ENCODE measurements around the gene SH3GL3.

Gene SH3GL3

DNA sequence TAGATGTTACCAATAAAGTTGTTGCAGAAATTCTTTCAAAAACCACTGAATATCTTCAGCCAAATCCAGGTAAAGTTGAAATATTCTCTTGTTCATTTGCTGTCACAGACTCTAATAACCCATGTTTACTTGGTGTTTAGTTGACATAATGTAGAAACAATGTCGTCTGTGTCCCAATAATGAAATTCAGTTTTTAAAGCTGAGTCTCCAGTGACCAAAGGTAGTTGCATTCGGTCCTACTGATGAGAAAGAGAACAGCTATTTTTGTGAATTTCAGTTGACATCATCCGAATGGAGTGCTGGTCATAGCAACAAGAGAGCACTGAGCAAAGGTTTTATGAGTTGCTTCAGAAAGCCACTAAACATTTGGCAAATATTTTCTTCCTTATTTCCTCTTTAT is 118.0 kb downstream of the SH3GL3 start:
- in situ Hi-C loops (cut with MboI; ENCODE audit: low sequenced_read_pairs), result no loop called here

DNA sequence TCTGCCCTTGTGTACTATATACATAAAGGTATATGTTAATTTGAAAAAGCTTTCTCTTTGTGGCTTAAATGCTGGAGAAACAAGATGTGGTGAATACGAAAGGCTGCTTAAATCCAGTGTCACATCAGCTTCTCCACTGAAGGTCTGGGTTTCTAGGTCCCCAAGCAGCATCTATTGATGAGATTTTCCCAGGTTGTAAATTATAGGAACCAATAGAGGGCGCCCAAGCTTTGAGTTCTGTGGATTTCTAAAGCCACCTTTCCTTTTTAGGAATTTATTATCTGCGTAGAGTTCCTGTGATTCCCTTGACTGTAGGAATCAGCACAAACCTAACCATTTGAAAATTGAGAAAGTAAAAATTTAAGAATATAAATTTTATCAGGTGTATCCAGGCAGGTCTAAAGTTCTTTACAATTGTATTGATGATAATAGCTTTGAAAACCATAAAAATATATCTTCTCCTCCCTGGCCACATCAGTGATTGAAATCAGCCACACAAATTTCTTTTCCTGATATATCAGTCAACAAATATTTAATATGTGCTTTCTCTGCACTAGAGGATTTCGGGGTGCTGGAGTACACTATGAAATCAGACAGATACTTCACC is 118.5 kb downstream of the SH3GL3 start:
- in situ Hi-C loops (cut with MboI; ENCODE audit: low sequenced_read_pairs), result no loop called here

DNA sequence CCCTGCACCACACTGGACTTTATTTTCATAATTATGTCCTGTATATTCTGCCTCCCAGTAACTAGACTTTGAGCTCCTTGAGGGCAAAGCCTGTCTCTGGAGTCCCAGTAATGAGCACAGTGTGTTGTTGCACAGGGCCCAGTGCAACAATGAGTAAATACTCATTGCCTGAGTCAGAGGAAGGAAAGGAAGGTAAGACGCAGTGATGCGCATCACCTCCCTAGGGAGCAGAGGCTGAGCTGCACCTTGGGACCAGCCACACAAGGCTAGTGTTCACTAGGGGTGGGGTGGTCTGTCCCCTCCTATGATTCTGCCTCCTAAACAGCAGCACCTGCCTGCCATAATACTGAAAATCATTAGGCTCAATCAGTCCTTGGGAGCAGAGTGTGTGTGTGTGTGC is 120.2 kb downstream of the SH3GL3 start:
- in situ Hi-C loops (cut with MboI; ENCODE audit: low sequenced_read_pairs), result no loop called here

DNA sequence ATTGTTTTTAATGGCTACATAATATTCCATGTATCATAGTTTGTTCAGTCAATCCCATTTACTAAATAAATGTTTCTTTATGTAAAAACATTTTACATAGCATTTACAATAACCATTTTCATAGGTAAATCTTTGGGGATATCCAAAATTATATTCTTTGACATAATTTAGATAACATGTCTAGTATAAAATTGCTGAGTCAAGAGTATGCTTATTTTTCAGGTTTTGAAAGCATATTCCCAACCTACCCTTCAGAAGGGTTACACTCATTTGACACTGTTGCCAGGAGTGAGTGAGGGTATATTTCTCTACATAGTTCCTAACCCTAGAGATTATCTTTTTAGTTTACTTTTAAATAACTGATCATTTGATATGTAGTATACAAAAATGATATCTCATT is 122.2 kb downstream of the SH3GL3 start:
- in situ Hi-C loops (cut with MboI; ENCODE audit: low sequenced_read_pairs), result no loop called here

DNA sequence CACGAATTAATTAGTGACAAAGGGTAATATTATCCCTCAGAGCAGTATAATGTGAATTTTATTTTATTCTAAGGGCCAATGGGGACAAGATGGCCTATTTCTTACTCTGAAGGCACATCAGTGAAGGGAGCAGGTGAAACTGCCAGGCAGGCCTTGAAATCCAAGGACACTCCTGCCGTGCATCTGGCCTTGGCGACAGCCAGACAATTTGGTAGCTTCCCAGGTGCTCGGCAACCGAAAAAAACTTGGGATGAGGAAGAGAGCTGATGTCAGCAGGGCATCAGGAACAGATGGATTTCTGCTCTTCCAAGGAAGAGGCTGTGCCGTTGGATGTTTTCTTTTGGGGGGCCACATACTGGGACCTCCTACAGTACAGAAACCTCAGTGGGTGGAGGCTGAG is 123.6 kb downstream of the SH3GL3 start:
- in situ Hi-C loops (cut with MboI; ENCODE audit: low sequenced_read_pairs), result no loop called here

DNA sequence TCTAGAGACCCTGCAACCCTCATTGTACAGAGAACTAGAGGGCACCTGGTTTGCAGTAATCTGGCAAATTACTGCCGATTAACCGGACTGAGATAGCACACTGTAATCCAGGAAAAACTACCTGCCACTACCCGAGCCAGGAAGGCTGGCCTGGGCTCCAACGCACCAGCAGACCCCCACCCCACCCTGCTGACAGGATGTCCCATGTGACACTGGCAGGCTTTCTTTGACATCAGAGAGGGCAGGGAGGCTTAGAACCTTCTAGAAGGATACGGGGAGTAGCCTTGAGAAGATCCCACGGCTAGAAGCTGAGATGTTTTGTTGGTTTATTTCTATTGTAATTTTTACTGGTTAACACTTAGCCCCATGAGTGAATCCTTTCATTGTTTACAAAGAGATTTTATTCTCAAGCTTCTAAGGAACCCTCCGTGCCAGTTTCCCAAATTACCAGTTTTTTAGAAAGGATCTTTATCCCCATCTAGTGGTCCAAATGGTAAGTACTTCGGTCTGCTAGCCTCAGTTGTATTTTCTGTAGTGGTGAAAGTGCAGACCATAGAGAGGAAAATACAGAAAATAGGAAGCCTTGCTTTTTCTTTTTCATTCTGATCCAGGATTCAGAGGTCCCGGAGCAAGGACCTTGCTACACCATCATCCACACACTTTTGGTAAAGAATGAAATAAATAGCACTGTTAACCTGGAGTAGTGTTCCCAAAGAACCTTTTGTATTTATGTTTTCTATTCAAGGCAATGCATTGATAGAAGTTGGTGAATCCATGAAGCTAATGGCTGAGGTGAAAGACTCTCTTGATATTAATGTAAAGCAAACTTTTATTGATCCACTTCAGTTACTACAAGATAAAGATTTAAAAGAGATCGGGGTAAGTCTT is 124.9 kb downstream of the SH3GL3 start:
- in situ Hi-C loops (cut with MboI; ENCODE audit: low sequenced_read_pairs), result no loop called here

DNA sequence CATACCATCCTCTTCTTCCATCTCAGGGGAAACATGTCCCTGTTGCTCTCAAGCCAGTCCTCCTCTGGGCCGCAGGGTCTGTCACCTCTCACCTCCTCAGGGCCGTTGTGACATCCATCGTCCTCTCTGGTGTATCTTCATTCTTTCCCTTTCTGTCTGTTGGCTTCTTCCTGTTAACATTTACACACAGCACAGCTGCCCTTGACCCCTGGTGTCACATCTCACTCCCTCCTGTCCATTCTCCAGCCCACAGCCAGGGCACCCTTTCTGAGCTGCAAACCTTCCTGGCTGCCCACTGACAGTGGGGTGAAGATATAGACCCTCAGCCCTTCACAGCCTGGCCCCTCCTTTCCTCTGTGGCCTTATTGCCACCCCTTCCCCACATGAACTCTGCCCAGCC is 127.2 kb downstream of the SH3GL3 start:
- in situ Hi-C loops (cut with MboI; ENCODE audit: low sequenced_read_pairs), result no loop called here

DNA sequence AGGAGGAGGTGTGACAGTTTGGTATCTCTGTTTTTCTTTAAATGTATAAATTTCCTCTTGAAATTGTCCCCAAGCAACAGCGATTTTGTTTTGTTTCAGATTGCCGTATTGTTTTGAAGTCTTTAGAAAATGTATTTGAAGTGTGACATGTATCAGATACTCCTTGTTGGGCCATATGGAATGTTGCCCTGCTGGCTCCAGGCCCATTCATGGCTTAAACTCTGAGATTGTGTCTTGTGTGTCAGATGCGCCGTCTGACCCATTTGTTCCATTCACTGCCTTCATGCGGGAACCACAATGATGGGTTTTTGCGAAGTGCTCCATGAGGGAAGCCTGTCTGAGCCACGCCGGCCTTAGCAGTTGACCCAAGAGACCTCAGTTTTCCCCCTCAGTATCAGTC is 131.6 kb downstream of the SH3GL3 start:
- in situ Hi-C loops (cut with MboI; ENCODE audit: low sequenced_read_pairs), result no loop called here

DNA sequence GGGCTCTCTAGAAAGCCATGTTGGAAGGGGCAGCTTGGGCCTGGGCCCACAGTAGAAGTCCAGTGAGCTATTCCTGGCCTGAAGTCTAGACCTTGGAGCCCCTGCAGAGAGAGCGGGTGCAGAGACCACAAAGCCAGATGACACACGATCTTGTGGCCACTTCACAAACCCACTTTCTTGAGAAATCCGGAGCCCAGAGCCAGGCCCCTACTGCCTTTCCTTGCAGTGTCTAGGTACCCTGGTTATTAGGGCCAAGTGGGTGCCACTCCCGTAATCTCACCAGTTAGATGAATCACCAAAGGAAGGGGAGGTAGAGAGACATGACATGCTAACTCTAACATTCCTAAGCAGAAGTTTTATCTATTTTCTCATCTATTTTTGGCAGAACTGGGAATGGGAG is 134.2 kb downstream of the SH3GL3 start:
- in situ Hi-C loops (cut with MboI; ENCODE audit: low sequenced_read_pairs), result no loop called here

DNA sequence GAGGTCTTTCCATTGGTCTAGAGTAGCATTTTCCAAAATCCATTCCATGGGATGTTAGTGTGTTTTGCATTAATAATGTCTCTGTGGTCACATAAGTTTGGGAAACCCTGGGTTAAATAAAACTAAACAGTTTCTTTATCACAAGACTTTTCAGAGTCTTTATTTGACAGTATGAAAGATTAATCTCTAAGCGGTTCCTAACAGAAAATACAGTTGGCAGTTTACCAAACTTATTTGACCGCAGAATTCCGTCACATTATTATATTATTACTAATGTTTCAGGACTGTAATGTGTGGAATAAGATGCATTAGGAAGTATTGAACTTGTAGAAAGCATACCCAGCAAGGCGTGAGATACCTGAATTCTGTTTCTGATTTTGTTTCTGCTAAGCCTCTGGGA is 135.2 kb downstream of the SH3GL3 start:
- in situ Hi-C loops (cut with MboI; ENCODE audit: low sequenced_read_pairs), result no loop called here

DNA sequence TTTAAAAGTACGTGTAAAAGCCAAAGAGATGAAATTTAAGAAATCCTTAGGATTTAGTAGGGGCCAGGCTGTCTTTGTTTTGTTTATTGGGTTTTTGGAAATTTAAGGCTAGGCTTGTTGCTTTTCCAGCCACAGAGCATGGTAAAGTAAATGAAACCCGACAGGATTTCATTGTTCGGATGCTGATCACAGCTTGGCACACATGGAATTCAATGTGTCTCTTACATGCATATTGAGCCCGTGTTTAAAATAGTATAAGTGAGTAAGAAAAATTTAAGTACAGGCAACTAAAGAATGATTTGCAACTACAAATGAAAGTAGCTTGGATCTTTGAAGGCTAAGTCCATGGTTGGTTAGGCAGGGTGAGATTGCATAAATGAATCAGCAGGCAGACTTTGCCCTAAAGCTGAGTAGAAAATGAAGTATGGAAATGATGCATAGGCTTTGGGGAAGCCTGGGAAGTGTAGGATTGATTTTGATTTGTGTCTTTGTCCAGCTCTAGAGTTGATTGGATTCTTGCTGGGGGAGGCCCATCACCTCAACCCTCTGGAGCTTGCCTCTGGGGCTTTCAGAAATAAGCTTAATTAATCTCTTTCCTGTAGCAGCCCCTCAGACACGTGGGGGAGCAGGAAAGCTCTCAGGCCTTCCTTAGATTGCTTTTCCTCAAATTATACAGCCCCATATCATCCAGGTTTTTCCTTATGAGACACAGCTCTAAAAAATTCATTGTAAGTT is 138.6 kb downstream of the SH3GL3 start:
- in situ Hi-C loops (cut with MboI; ENCODE audit: low sequenced_read_pairs), result no loop called here

DNA sequence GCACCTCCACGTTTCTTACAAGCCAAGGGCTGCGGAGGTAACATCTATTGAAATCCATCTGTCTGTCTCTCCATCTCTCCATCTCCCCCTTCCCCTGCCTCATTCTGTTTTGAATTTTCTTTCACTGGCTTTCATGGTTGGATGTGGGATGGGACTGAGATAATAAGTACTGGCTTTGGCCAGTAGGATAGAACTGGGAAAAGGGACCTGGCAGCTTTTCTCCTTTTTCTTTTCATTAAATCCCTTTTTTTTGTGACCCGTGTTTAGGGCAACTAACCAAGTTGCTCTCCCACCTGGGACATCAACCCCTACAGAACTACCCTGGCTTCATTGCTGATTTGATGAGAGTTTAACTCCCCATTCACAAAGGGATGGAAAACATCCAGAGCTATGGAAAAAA is 139.9 kb downstream of the SH3GL3 start:
- in situ Hi-C loops (cut with MboI; ENCODE audit: low sequenced_read_pairs), result no loop called here

DNA sequence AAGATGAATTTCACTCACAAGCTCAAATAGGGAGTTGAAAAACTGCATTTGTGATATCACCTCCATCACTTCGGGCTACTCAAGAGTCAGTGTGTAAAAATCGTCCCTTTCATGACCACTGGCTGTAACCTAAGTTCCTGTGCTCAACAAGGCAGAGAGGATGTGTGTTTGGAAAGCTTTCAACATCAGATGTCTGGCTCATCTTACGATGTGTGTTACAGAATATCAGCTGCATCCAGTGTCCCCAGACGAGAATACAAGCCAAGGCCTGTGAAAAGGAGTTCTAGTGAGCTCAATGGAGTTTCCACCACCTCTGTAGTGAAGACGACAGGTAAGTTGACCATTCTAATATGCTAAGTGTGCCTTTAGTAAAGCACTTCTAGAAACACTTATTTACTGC is 141.3 kb downstream of the SH3GL3 start:
- in situ Hi-C loops (cut with MboI; ENCODE audit: low sequenced_read_pairs), result no loop called here

DNA sequence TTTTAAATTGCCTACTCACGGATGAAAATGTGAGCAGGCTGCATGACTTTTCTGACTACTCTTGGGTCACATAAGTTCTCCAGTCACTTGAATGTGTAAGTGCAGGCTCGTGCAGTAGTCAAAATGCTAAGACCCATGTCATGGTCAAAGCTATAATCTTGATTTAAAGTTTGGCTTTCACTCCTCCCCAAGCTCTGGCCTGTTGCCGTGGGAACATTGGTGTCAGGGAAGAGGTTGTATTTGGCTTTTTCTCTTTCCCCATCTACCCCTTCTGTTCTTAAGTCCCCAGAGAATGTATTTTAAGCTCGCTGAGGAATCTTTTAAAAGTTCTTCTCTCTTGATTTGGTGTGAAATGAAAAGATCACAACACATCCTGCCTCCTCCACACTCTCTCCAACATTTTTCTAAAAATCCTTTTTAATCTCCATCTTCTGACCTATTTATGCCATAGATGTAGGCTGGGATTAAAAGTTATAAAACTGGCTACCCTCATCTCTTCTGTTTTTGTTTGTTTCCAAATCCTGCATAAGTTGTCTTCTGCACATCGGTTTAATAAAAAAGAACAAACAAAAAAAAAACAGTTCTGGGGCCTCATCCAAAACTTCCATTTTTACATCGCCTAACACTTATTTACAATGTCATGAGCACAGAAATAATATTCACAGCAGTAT is 145.4 kb downstream of the SH3GL3 start:
- in situ Hi-C loops (cut with MboI; ENCODE audit: low sequenced_read_pairs), result no loop called here

DNA sequence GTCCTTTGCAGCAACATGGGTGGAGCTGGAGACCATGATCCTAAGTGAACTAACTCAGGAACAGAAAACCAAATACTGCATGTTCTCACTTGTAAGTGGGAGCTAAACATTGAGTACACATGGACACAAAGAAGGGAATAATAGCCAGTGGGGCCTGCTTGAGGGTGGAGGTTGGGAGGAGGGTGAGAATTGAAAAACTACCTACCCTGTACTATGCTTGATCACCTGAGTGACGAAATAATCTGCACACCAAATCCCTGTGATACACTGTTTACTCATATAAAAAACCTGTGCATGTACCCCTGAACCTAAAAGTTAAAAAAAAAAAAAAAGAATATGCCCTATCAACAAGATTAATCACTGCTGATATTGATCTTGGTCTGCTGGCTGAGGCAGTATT is 148.1 kb downstream of the SH3GL3 start:
- in situ Hi-C loops (cut with MboI; ENCODE audit: low sequenced_read_pairs), result no loop called here

DNA sequence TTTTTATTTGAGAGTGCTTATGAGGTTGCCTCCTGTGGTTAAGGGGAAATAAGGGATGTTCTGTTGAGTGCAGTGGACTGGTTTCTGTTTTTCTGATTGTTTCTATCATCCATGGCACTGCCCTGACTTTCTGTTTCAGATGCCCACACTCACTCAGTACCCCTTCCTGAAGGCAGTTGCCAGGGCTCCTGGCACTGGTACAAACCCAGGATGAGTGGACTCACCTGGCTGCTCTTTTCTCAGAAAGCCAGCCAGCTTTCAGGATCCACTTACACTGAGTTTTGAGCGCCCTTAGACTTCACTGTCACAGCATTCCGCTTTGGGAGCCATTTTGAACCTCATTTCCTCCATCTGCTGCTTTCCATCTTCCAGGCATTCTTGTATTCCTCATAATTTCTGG is 150.9 kb downstream of the SH3GL3 start:
- in situ Hi-C loops (cut with MboI; ENCODE audit: low sequenced_read_pairs), result no loop called here

DNA sequence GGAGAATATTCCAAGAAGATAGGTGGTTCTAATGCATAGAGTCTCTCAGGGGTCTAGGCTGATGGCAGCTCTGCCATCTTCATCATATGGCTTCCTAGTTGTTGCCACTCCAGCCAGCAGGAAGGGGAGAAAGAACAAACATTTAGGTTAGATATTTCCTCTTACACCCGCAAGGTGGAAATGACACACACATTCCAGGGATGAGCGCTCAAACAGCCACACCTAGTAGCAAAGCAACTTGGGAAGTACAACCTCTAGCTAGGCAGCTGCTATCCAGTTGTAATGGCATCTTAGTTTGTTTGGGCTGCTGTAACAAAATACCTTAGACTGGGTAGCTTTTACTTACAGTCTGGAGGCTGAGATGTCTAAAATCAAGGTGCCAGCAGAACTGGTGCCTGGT is 154.9 kb downstream of the SH3GL3 start:
- in situ Hi-C loops (cut with MboI; ENCODE audit: low sequenced_read_pairs), result no loop called here

DNA sequence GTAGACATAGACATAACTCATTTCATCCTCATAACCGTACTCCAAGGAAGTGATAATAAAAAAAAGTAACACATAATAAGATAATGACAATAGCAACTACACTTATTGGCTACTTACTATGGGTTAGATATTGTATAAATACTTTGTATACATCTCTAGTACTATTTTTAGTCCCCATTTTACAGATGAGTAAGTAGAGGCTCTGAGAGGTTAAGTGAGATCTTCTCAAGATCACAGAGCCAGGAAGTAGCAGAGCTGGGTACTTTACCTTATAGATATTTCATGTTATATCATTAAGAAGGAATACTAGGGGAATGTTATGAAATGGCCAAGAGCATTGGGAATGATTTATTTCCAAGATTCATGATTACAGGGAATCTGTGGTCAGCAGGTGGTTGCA is 157.4 kb downstream of the SH3GL3 start:
- in situ Hi-C loops (cut with MboI; ENCODE audit: low sequenced_read_pairs), result no loop called here

DNA sequence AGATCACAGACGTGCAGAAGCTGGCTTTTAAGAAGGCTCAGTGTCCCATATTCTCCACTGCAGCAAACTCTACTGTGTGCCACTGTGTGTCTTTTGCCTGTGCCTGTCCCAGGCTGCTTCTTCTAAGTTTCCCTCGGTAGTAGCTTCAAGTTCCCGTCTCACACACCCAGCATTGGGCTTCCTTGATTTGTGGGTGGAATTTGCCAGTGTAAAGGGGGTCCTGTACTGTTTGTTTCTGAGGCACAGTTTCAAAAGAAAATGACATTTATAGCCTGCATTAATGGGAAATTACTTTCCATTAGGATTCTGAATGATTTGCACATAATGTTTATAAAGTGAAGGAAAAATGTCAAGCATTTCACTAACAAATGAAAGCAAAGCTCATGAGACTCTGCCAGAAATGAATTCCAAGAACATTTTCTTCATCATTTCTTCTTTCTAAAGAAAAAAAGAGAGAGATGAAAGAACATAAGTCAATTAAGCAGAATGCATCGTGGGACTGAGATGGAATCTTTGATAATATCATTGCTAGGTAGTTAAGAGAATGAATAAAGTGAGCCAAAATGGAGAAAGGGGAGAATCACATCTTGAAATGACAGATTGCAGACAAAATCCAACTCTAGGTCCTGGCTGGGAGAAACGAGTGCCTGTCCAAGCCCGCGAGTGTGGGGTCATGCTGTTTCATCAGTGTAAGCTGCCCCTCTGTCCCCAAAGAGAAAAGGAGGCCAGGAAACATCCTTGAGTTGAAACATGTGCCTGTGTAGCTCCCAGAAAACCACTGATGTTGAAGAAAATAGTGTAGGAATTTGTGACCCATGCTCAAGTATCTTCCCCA is 158.2 kb downstream of the SH3GL3 start:
- in situ Hi-C loops (cut with MboI; ENCODE audit: low sequenced_read_pairs), result no loop called here

DNA sequence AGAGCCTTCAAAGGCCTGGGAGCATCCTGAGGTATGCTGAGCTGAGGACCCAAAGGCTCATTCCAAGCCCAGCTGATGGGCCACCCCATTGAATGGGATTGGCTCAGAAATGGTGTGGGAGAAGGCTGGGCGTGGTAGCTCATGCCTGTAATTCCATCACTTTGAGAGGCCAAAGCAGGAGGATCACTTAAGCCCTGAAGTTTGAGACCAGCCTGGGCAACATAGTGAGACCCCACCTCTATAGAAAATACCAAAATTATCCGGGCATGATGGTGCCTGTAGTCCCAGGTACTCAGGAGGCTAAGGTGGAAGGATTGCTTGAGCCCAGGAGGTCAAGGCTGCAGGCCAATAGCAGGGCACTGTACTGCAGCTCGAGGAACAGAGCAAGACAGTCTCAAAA is 163.0 kb downstream of the SH3GL3 start:
- in situ Hi-C loops (cut with MboI; ENCODE audit: low sequenced_read_pairs), result no loop called here

Data from HL-60/S4 treated with retinoic acid at 250 ng/mL for 4 days and 3 days (cell line).